Osteoblast (primary cell): ENCODE results near the gene USP6NL. TPM values are rescaled to one million over a fixed set of nuclear protein-coding genes. Genes with fewer than 3 reads are reported as not detected.
A peak's percentile ranks its signal among the peaks of the same experiment; 100 is the strongest.

Experiments
- DNase-seq: peaks from one replicate; pipeline ENCODE4 v3.0.0; 2011; ENCODE audit warnings: low spot score, mixed read lengths; ENCODE audit not compliant: insufficient read length; ENCODE audit errors: missing footprints
- H2AFZ ChIP-seq: 2 replicates; pipeline ENCODE4 v1.6.0; 2011; ENCODE audit warnings: mild to moderate bottlenecking, low read length
- H3K27ac ChIP-seq: 2 replicates; pipeline ENCODE4 v1.5.1; 2011; ENCODE audit warnings: mild to moderate bottlenecking, low read depth, low read length, moderate library complexity
- H3K27me3 ChIP-seq: 2 replicates; pipeline ENCODE4 v1.6.0; 2012; ENCODE audit warnings: mild to moderate bottlenecking, control low read depth, inconsistent platforms, low read length, moderate library complexity; ENCODE audit not compliant: insufficient read depth
- H3K36me3 ChIP-seq: 2 replicates; pipeline ENCODE4 v1.5.1; 2011; ENCODE audit warnings: mild to moderate bottlenecking, low read length, control low read depth, moderate library complexity; ENCODE audit not compliant: insufficient read depth
- H3K4me1 ChIP-seq: 2 replicates; pipeline ENCODE4 v1.5.1; 2011; ENCODE audit warnings: mild to moderate bottlenecking, low read length, control low read depth, moderate library complexity; ENCODE audit not compliant: insufficient read depth
- H3K4me2 ChIP-seq: 2 replicates; pipeline ENCODE4 v1.6.0; 2011; ENCODE audit warnings: mild to moderate bottlenecking, low read length; ENCODE audit not compliant: insufficient read depth
- H3K4me3 ChIP-seq: fragments of 200-600 bp; sonication (generic); 3 replicates; pipeline ENCODE4 v1.5.1; 2012; ENCODE audit warnings: mild to moderate bottlenecking, low read length, inconsistent platforms; ENCODE audit not compliant: insufficient read depth
- H3K79me2 ChIP-seq: 2 replicates; pipeline ENCODE4 v1.6.0; 2012; ENCODE audit warnings: mild to moderate bottlenecking, low read length, control low read depth, inconsistent platforms; ENCODE audit not compliant: insufficient read depth
- H3K9me3 ChIP-seq: 2 replicates; pipeline ENCODE4 v1.5.1; 2011; ENCODE audit warnings: low read depth, low read length, control low read depth
- H4K20me1 ChIP-seq: 2 replicates; pipeline ENCODE4 v1.6.0; 2012; ENCODE audit warnings: mild to moderate bottlenecking, low read length, control low read depth; ENCODE audit not compliant: insufficient read depth
- total RNA-seq: library from RNA; depleted of rRNA; stranded (reverse); fragments of >200 nt; gene quantifications from 2 replicates; pipeline ENCODE4 v1.2.3, GENCODE V29; 2012
- TF ChIP-seq, protein P1 (sequence below): IDR thresholded peaks from 2 replicates; pipeline ENCODE4 v1.5.1; 2011; ENCODE audit warnings: mild to moderate bottlenecking, low read depth, low read length, moderate library complexity; ENCODE audit errors: extremely low read depth

Gene USP6NL
- total RNA-seq = 13.8 and 14.1 TPM in 2 replicates

GRCh38 chr10:11611248-11612020 lies at the start of gene USP6NL:
TSS of gene USP6NL (minus strand) at chr10:11611650. CDS start at chr10:11597634, 14,016 bp downstream.
- Histone ChIP-seq H3K27me3 (no peaks in the 10 kb centered on the region), H3K4me2 (peak within 1 kb of the TSS; percentile 97), H3K9me3 (no peaks in the 10 kb centered on the region), H3K36me3 (no peaks in the 10 kb centered on the region), H3K4me3 (peak within 1 kb of the TSS; percentile 81), H3K27ac (peak within 1 kb of the TSS; percentile 53), H2AFZ (peak within 1 kb of the TSS; percentile 91), H3K79me2 (peaks cover 31% of the 10 kb centered on the region), H4K20me1 (peaks cover 11% of the 10 kb centered on the region), H3K4me1 (peaks cover 25% of the 10 kb centered on the region)
- TF ChIP-seq, protein P1, sequence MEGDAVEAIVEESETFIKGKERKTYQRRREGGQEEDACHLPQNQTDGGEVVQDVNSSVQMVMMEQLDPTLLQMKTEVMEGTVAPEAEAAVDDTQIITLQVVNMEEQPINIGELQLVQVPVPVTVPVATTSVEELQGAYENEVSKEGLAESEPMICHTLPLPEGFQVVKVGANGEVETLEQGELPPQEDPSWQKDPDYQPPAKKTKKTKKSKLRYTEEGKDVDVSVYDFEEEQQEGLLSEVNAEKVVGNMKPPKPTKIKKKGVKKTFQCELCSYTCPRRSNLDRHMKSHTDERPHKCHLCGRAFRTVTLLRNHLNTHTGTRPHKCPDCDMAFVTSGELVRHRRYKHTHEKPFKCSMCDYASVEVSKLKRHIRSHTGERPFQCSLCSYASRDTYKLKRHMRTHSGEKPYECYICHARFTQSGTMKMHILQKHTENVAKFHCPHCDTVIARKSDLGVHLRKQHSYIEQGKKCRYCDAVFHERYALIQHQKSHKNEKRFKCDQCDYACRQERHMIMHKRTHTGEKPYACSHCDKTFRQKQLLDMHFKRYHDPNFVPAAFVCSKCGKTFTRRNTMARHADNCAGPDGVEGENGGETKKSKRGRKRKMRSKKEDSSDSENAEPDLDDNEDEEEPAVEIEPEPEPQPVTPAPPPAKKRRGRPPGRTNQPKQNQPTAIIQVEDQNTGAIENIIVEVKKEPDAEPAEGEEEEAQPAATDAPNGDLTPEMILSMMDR = no peak
- DNase-seq = peak; percentile 98

DNA sequence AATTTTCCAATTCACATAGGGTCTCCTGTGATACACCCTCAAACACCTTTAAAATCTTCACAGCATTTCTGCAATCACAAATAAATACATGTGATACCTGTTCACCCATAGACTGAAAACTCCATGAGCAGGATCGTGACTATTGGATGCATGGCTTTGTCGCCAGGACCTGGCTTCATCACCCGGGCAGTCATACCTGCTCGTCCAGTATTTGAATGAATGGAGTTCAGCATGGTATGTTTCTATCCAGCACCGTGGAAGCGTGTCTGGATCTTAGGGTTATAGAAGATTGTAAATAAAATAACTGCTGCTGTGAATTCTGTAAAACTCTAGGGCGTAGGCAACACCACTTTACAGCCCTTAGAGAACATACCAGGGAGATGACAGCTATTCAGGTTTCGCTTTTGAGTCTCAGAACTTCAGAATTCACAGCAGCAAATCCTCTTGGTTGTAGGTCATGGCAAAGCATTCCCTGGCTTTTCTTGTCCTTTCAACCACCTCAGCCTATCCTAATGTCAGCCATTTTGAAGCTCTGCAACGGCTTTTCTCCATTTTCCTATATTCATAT lies 47.4 kb upstream of the USP6NL start:
- H3K4me1 ChIP-seq = peaks cover 6% of the 10 kb centered on the region
- H3K79me2 ChIP-seq = no peaks in the 10 kb centered on the region
- no peaks in the 10 kb centered on the region for H3K36me3 ChIP-seq
- DNase-seq = no peak
- H3K27me3 ChIP-seq = peaks cover 25% of the 10 kb centered on the region
- H3K4me3 ChIP-seq = no peak overlapping the region
- no peak overlapping the region for H2AFZ ChIP-seq
- no peaks in the 10 kb centered on the region for H3K9me3 ChIP-seq
- H4K20me1 ChIP-seq = no peaks in the 10 kb centered on the region
- TF ChIP-seq, protein P1 = no peak
- H3K4me2 ChIP-seq = no peak overlapping the region
- no peak overlapping the region for H3K27ac ChIP-seq

DNA sequence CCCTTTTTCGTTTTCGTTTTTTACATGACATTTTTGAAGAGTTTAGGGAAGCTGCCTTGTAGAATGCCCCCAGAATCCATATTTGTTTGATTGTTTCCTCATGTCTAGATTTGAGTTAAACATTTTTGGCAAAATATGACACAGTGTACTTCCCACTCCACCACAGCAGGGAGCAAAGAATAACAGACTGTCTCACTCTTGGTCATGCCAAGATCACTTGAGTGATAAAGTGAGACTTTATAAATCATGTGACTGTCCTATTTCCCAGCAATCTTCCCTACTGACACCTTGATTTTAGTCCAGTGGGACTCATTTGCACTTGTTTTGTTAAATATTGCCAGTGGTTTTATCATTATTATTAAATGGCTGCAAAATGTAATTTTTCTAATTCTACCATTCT lies 44.4 kb upstream of the USP6NL start:
- Histone ChIP-seq H2AFZ (no peak overlapping the region), H3K36me3 (no peaks in the 10 kb centered on the region), H3K4me2 (peak overlapping the region; percentile 22), H3K79me2 (no peaks in the 10 kb centered on the region), H3K9me3 (no peaks in the 10 kb centered on the region), H3K27ac (no peak overlapping the region), H3K27me3 (peaks cover 15% of the 10 kb centered on the region), H4K20me1 (no peaks in the 10 kb centered on the region), H3K4me3 (no peak overlapping the region), H3K4me1 (peaks cover 6% of the 10 kb centered on the region)
- TF ChIP-seq, protein P1 = no peak
- DNase-seq = no peak

- DNase-seq = no peak
Observed at GRCh38 chr10:11654659-11655058, 43.2 kb upstream of the USP6NL start.

More at GRCh38 chr10:11654659-11655058, 43.2 kb upstream of the USP6NL start:
- Histone ChIP-seq H3K79me2 (no peaks in the 10 kb centered on the region), H3K4me1 (peaks cover 8% of the 10 kb centered on the region), H3K27ac (no peak overlapping the region), H2AFZ (no peak overlapping the region), H3K27me3 (peaks cover 12% of the 10 kb centered on the region), H4K20me1 (no peaks in the 10 kb centered on the region), H3K4me3 (no peak overlapping the region), H3K36me3 (no peaks in the 10 kb centered on the region), H3K9me3 (no peaks in the 10 kb centered on the region), H3K4me2 (no peak overlapping the region)
- TF ChIP-seq, protein P1 = no peak
